Posterior vena cava (tissue), 2 donors: ENCODE measurements around the gene PFN2. TPM values are rescaled to one million over a fixed set of nuclear protein-coding genes. Genes with fewer than 3 reads are reported as not detected.
"Not testable (repeated sequence)": the region's sequence is repeated elsewhere in the genome, so short reads cannot be mapped to it uniquely, and the experiment has no call there.

Experiments used
- DNase-seq: peaks from one replicate; pipeline ENCODE4 v3.0.0-alpha.2; 2020; ENCODE audit warnings: low spot score
- intact Hi-C, 2 donors: fragments of 100-400 bp; cut with DNase I; formaldehyde crosslinking; loops; one replicate each; pipeline versions ENCODE4 v1.14.1 to v1.14.2; 2022 to 2023
- long read RNA-seq, 2 donors: library from polyadenylated mRNA; unstranded; transcript quantifications; one replicate each; pipeline ENCODE4 v2.0.0, GENCODE V29; 2020 to 2021
- total RNA-seq, 2 donors: library from RNA; stranded (reverse); fragmentation: NEBNext Ultra II Directional; extraction: Animal tissue kit (Norgen Biotek cat#: 25700); gene quantifications; one replicate each; pipeline ENCODE4 v1.2.1, GENCODE V29; 2021
- donor health status: DM: yes; HTN: yes; CAD: no.
- donor health status: DM: yes; HTN: yes; CAD: no.

PFN2 gene
- 10 to 100 TPM; 88.9 to 92.4 TPM for total RNA-seq
- long read RNA-seq, donor 1, transcript PFN2-203 (3 exons, 1,780 nt): major isoform, 24 of 56 reads
- long read RNA-seq, donor 1, transcript PFN2-201 (3 exons, 2,261 nt): minor isoform, 22 of 56 reads
- long read RNA-seq, donor 1, partial matches to known transcripts: 3 of 56 reads
- long read RNA-seq, donor 1, other reads (novel, unspliced or antisense): 7 of 56 reads
- long read RNA-seq, donor 2, transcript PFN2-201 (3 exons, 2,261 nt): minor isoform, 95 of 276 reads
- long read RNA-seq, donor 2, transcript PFN2-203 (3 exons, 1,780 nt): major isoform, 156 of 276 reads
- long read RNA-seq, donor 2, partial matches to known transcripts: 2 of 276 reads
- long read RNA-seq, donor 2, other reads (novel, unspliced or antisense): 20 of 276 reads

GRCh38 chr3:149970716-149971402 is at the start of gene PFN2:
Gene PFN2 (minus strand): TSS chr3:149970895. CDS start chr3:149970856, 39 bp downstream.
- DNase-seq: peak; percentile 89
- intact Hi-C loops: loop anchor here in 1 of 2 donors (10.0 kb wide), 1 partner anchor 214 kb away; no protein-coding TSS in a partner anchor

DNA sequence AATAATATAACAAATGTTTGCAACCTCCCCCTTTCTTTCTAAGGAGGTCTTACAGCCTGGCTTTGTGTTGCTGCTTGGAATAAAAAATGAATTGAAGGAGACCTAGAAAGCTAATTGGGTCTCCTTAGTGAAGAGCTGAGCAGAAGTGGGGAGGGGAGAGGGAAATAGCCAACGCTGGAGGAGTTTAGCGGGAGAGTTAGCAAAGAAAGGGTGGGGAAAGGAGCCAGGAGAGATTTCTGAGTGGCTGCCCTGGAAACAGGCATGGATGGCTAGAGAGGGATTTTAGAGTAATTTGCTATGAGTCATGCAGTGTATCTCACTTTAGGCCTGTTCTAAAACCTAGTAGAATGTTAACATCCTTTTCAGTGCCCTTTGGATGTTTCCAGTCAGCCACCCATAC is 45.2 kb upstream of the PFN2 start:
- intact Hi-C loops: no loop called here
- no peak for DNase-seq

DNA sequence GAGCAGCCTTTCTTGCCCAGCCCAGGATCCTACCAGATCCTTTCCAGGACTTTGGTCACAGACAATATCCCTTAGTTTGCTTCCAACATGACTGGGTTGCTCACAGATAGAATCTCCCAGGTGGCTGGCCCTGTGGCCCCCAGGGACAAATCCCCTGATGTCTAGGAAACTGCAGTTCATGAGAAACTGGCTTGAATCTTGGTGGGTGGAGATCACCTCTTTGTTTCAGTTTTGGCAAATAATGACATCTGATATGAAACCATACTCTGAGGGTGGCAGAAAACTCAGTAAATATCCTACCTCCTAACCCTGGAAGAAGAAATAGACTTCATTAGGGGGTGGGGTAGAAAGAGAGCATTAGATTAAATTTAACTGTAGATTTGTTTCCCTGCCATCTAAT is 44.1 kb upstream of the PFN2 start:
- DNase-seq: no peak

DNA sequence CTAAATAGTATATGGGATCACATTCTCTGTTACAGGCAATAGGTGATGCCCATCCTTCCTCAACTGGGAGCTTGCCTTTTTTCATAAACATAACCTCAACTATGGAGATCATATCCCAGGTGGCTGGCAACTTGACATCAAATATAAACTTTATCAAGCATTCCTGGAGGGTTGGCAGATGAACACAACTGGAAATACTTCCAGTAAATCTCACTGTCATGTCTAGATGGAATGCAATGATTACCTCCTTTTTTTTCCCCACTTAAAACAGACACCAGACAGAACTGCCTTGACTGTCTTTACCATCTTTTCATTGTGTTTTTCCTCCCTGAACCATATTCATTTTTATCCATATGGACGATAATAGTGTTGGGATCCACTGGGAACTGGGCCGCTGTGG is 43.1 kb upstream of the PFN2 start:
- DNase-seq: no peak
- intact Hi-C loops: no loop called here

More for the DNA sequence above, 44.1 kb upstream of the PFN2 start:
- intact Hi-C loops: no loop called here

- DNase-seq: no peak
- intact Hi-C loops: no loop called here
Measured at GRCh38 chr3:150006794-150007193, 36.1 kb upstream of the PFN2 start.

GRCh38 chr3:150005243-150006112 is 34.8 kb upstream of the PFN2 start:
- no peak for DNase-seq
- intact Hi-C loops: no loop called here

GRCh38 chr3:150000641-150001040 is 29.9 kb upstream of the PFN2 start:
- intact Hi-C loops: no loop called here
- DNase-seq: no peak

DNA sequence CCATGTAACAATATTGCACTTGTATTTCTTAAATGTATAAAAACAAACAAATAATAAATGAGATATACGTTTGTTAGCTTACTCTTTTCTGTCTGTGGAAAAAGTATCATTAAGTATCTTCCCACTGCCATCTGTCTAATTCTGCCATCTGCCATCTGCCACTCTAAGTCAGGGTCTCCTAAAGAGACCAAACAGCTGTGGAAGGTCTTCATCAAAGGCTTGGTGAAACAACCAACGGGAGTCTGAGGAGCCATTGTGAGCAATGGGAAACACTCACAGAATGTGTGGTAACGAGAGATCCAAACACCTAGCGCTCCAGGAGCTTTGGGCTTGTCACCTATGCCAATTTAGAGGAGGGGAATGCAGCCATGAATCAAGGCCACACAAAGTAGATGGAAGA is 28.7 kb upstream of the PFN2 start:
- intact Hi-C loops: no loop called here
- no peak for DNase-seq

- DNase-seq: no peak
- intact Hi-C loops: no loop called here
Measured at GRCh38 chr3:149998946-149999345, 28.3 kb upstream of the PFN2 start.

- no peak for DNase-seq
- intact Hi-C loops: no loop called here
Measured at GRCh38 chr3:149992416-149993058, 21.8 kb upstream of the PFN2 start.

DNA sequence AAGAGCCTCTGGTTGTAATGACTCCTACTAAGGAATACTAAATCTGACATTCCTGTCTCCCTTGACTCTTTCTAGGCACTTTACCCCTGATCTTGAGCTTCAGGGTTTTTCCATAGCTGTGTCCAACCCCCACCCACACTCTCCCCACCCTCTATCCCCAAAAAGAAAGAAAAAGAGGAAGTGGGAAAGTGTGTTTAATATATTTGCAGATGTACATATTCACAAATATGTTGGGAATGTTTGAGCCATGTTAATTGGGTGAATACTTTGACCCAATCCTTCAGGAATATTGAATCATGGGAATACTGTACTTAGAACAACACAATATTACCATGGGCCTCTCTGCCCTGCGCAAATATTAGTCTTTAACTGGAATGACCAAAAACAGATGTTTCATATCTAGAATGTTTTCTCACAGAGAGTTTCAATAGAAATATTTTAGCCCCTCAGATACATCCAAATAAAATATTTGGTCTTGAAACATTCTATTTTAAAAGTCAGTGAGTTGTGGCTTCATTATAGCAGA is 19.8 kb upstream of the PFN2 start:
- intact Hi-C loops: no loop called here
- no peak for DNase-seq

DNA sequence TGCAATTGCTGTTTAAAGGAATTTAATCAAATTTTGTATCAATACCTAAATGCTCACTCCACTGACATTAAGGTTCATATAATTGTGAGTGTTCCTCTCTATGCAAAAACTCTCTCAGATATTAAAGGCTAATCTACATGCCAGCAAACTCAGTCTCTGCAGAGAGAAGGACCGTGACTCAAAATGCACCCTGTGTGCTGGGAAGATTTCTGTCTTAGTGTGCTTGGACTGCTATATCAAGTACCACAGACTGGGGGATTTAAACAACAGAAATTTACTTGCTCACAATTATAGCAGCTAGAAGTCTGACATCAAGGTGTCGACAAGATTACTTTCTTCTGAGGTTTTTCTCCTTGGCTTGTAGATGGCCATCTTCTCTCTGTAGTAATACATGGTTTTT is 18.6 kb upstream of the PFN2 start:
- intact Hi-C loops: no loop called here
- no peak for DNase-seq

GRCh38 chr3:149983628-149984027 is 12.9 kb upstream of the PFN2 start:
- intact Hi-C loops: no loop called here

DNA sequence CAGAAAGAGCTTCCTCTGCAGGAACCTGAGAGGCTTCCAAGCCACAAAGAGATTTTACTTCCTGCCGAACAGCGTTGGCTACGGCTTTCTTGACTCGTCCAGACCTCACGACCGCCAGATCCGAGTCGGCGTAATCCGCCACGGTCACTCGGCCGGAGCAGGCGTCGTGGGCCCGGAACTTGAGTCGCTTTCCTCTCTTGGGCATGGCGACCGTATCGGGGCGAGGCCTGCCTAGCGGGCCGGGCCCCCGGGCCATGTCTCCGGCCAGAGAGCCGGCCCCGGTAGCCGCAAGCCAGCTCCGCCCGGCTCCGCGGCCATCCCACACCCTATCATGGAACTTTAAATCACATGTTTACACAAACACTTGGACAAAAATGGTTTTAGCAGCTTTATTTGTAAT is 12.4 kb upstream of the PFN2 start:
- DNase-seq, intact Hi-C loops: not testable (repeated sequence)

More at GRCh38 chr3:149983628-149984027, 12.9 kb upstream of the PFN2 start:
- no peak for DNase-seq

DNA sequence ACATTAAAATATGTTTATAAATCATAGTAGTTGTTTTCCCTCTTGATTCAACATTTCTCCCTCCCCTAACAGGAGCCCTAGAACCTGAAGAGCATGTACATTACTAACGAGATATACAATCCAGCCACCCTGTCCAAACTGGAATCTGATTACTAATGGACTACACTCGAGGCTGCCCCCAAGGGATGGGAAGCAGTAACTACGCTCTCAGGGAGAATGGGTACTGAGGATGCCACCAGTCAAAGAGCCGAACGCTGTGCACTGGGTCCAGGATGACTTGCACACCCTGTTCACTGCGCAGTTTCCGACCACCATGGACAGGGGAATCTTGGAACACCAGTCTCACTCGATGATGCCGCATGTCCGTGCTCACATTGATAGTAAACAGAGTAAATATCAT is 11.3 kb upstream of the PFN2 start:
- intact Hi-C loops, DNase-seq: not testable (repeated sequence)

- DNase-seq: no peak
- intact Hi-C loops: loop anchor here in 1 of 2 donors (10.0 kb wide), 1 partner anchor 207 kb away; no protein-coding TSS in a partner anchor
Measured at GRCh38 chr3:149977386-149977785, 6.7 kb upstream of the PFN2 start.

GRCh38 chr3:149975919-149976318 is 5.2 kb upstream of the PFN2 start:
- no peak for DNase-seq
- intact Hi-C loops: loop anchor here in 1 of 2 donors (10.0 kb wide), 1 partner anchor 209 kb away; no protein-coding TSS in a partner anchor

GRCh38 chr3:149971403-149972075 is 844 bp upstream of the PFN2 start:
- peak; percentile 87 for DNase-seq
- intact Hi-C loops: loop anchor here in 1 of 2 donors (10.0 kb wide), 1 partner anchor 213 kb away; no protein-coding TSS in a partner anchor
